Measurements from ENCODE around the gene MTMR3.
"Not testable (repeated sequence)": the region's sequence is repeated elsewhere in the genome, so short reads cannot be mapped to it uniquely, and the experiment has no call there.

MTMR3 gene

GRCh38 chr22:29883045-29883774 lies at the start of gene MTMR3:
Gene MTMR3 (plus strand): TSS chr22:29883174. CDS start chr22:29971060, 87,886 bp downstream.
- peak; percentile 66 for DNase-seq

- no peak for DNase-seq
These were observed 49.5 kb upstream of the MTMR3 start for GRCh38 chr22:29833392-29833965.

GRCh38 chr22:29834046-29834445 lies 48.9 kb upstream of the MTMR3 start:
- no peak for DNase-seq

DNA sequence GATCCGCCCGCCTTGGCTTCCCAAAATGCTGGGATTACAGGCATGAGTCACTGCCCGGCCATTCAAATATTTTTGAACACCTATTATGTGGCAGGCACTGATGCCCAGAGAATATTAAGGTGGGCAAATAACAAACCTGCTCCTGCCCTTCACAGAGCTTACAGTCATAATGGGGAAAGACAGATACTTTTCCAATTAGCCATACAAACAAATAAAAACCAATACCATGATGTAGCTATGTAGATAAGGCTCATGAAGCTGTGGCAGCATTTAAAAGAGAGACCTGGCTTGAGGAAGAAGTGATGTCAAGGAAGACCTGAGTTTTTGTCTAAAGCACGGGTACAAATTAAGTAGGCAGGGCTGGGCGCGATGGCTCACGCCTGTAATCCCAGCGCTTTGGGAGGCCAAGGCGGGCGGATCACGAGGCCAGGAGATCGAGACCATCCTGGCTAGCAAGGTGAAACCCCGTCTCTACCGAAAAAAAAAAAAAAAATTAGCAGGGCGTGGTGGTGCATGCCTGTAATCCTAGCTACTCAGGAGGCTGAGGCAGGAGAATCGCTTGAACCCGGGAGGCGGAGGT lies 46.1 kb upstream of the MTMR3 start:
- DNase-seq: not testable (repeated sequence)

DNA sequence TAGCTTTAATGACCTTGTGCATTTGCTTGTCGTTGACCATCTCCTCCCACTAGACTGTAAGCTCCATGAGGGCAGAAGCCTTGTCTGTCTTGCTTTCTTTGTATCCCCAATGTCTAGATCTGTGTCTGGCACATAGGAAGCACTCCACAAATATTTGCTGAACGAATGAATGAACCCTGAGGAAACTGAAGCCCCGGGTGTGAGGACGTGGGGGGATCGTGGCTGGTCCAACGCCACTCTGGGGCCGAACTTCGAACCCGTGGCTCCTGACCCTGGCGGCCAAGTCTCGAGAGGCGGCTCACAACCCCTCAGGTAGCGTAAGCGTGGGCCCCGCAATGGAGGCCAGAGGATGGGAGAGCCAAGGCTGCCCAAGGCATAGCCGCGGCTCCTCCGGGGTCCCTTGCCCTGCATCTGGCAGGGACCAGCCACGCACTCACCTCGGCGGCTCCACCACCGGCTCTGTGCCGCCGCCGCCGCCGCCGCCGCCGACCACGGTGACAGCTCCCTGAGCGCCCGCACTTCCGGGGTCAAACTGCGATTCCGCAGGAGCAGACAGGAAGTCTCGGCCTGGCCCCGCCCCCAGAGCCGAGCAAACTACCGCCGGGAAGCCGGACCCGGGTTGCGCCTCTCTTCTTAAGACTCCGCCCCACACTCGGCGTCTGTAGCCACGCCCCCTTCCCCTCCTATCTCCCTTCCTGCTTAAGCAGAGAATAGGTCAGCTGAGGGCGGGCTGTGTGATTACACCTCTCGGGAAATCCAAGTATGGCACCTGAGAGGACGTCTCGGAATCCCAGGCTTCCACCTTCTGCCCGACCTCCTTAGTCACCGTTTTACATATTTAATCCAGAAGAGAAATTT lies 45.0 kb upstream of the MTMR3 start, which contains the start of gene ASCC2:
Gene ASCC2 (minus strand): TSS at position 534 of the 858 bp plus-strand sequence. CDS start 5,949 bp downstream, outside the sequence.
- peak; percentile 91 for DNase-seq

DNA sequence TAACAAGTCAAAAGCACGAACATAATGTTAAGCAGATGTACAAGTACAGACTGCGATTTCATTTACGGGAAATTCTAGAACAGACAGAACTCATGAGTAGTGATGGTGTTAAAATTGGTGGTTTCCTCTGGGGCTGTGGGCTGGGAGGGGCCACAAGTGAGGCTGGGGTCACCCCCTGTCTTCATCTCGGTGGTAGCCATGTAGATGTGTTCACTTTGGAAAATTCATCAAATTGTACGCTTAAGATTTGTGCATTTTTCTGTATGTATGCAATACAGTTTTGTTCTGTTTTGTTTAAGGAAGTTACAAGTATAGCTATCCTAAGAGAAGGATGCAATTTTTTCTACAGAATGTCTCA lies 44.4 kb upstream of the MTMR3 start:
- DNase-seq: no peak

GRCh38 chr22:29839039-29839438 lies 43.9 kb upstream of the MTMR3 start:
- DNase-seq: no peak

DNA sequence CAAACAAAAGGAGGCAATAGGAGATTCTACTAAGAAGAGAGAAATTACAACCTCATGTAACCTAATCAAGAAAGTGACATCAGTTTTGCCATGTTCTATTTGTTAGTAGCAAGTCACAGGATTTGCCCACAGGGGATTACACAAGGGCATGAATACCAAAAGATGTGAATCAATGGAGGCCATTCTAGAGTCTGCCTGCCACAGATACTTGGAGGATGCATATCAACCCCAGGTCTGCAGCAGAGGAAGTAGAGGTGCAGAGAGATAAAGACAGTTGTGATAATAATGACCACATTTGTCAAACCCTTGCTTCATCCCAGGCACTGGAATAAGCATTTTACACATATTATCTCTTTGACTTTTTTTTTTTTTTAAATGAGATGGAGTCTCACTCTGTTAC lies 42.5 kb upstream of the MTMR3 start:
- DNase-seq: no peak

GRCh38 chr22:29842172-29842571 lies 40.8 kb upstream of the MTMR3 start:
- DNase-seq: no peak

GRCh38 chr22:29842740-29843139 lies 40.2 kb upstream of the MTMR3 start:
- peak; percentile 18 for DNase-seq

GRCh38 chr22:29846290-29846689 lies 36.7 kb upstream of the MTMR3 start:
- DNase-seq: no peak

- no peak for DNase-seq
These were observed 34.9 kb upstream of the MTMR3 start for GRCh38 chr22:29848111-29848510.

- DNase-seq: no peak
These were observed 28.5 kb upstream of the MTMR3 start for GRCh38 chr22:29854432-29854831.

DNA sequence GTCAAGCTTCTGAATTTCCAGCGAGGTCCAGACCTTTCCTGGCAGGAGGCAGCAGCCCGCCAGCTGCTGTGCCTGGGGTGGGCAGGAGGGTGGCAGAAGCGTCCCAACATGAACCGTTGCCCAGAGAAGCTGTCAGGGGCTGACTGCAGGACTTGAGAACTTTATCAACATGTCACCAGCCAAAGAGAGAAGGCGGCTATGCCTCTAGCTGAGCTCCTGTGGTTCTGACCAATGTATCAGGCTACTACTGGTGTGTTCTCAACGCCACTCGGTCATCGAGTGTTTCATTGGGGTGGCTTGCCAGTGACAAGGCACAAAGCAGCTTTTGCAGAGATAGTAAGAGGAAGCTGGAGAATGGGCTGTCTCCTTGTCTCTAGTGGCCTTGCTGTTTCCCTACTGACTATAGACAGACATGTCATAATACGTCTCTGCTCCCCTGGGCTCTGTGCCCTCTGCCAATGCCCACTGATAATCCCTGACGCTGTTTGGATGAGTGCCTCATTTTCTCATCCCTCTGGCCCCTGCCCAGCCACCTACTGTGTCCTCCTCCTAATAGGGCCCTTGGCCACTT lies 27.3 kb upstream of the MTMR3 start:
- no peak for DNase-seq

- DNase-seq: no peak
These were observed 26.5 kb upstream of the MTMR3 start for GRCh38 chr22:29856496-29856895.

- not testable (repeated sequence) for DNase-seq
These were observed 23.9 kb upstream of the MTMR3 start for GRCh38 chr22:29859030-29859429.

DNA sequence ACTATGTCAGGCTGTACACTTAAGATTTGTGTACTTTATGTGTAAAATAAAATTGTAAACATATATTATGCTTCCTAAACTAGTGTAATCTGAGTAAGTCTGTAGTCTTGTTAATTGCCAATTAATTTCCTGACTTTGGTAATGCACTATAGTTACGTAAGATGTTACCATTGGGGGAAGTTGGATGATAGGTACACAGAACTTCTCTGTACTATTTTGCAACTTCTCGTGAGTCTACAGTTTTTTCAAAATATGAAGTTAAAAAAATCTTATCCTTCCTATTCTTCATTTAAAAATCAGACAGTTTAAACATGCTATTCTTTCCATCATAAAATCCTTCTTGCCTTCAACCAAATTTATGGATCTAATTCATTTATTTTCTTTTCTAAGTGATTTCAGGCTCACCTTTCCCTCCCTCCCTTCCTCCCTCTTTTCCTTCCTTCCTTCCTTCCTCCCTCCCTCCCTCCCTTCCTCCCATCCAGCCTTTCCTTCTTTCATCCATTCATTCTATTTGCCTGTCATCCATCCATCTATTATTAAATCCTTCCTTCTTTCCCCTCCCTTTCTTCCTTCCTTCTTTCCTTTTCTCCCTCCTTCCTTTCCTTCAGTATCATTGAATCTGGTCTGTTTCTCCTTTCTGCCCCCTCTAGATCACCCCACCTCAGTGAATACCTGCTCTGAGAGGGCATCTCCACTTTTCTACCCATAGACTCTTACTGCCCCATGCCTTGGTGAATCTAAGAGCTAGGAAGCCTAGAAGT lies 22.8 kb upstream of the MTMR3 start:
- no peak for DNase-seq

DNA sequence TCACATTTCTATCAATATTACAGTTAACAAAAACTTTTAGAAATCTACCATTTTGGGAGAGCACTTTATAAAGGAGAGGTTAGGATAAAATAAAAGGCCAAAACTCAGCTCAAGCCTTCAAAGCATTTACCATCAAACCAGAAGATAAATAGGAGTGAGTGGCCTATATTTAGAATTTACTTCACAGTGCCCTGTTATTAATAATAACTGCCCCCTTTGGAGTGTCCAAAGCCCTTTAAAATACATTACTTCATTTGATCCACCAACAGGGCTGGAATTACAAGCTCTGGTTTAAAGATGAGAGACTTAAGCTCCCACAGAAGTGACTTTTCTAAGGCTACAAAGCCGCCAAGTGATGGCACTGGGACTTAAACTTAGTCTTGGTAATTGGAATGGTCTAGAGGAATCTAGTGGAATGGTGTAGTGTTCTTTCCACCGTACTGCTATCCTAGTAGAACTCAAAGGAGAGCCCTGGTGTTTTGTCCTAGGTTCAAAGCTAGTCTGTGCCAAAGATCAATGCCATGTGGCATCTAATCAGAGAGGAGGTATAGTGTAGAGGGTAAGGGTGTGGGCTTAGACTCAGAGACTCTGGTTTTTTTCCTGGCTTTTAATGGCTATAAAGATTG lies 21.2 kb upstream of the MTMR3 start:
- no peak for DNase-seq

DNA sequence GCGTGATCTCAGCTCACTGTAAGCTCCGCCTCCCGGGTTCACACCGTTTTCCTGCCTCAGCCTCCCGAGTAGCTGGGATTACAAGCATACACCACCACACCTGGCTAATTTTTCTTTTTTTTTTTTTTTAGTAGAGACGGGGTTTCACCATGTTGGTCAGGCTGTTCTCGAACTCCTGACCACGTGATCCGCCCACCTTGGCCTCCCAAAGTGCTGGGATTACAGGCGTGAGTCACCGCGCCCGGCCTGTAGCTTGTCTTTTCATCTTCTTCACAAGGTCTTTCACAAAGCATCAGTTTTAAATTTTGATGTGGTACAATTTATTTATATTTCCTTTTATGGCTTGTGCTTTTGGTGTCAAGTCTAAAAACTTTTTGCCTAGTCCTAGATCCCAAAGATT lies 17.4 kb upstream of the MTMR3 start:
- DNase-seq: not testable (repeated sequence)

- no peak for DNase-seq
These were observed 15.7 kb upstream of the MTMR3 start for GRCh38 chr22:29867260-29867659.

- no peak for DNase-seq
These were observed 15.1 kb upstream of the MTMR3 start for GRCh38 chr22:29867851-29868250.

GRCh38 chr22:29870574-29870973 lies 12.4 kb upstream of the MTMR3 start:
- no peak for DNase-seq
